ENCODE data around the gene EIPR1. TPM values are rescaled to one million over a fixed set of nuclear protein-coding genes. Genes with fewer than 3 reads are reported as not detected.

The EIPR1 gene
- total RNA-seq, 1 experiment from 2014 or later, result 36.9 TPM

DNA sequence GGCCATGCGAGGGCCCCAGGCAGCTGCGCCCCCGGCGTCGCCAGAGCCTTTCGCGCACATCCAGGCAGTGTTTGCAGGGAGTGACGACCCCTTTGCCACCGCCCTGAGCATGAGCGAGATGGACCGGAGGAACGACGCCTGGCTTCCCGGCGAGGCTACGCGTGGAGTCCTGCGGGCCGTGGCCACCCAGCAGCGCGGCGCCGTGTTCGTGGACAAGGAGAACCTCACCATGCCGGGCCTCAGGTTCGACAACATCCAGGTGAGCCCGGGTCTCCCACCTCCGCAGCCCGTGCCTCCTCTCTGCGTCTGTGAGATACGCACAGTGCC lies 10.8 kb upstream of the EIPR1 start:
- ChIA-PET POLR2A (no interaction called here), CTCF (no interaction called here)
- Mint-ChIP-seq H3K27ac (ENCODE audit: unreplicated experiment) (no peak overlapping the region), H3K27me3 (ENCODE audit: insufficient read depth, unreplicated experiment) (no peaks in the 10 kb centered on the region), H3K4me1 (ENCODE audit: low read depth, unreplicated experiment) (no peaks in the 10 kb centered on the region), H3K9me3 (ENCODE audit: unreplicated experiment) (no peaks in the 10 kb centered on the region), H3K36me3 (ENCODE audit: insufficient read depth, unreplicated experiment) (peaks cover 14% of the 10 kb centered on the region), H3K4me3 (ENCODE audit: unreplicated experiment) (no peak overlapping the region)
- Histone ChIP-seq H3K27me3 (replicated peaks; ENCODE audit: control insufficient read depth, insufficient read depth, low read length) (no peaks in the 10 kb centered on the region), H3K4me3 (ENCODE audit: low read depth, low read length) (no peak overlapping the region), H3K9me3 (no peaks in the 10 kb centered on the region), H3K36me3 (ENCODE audit: control insufficient read depth, insufficient read depth, low read length) (no peaks in the 10 kb centered on the region; the same call in 1 of the 2 replicates), H3K4me1 (no peaks in the 10 kb centered on the region)
- intact Hi-C loops (cut with micrococcal nuclease; ENCODE audit: unreplicated experiment), result no loop called here
- BruUV-seq (replicated peaks), result no TSS peak
- TF ChIP-seq, protein P1, sequence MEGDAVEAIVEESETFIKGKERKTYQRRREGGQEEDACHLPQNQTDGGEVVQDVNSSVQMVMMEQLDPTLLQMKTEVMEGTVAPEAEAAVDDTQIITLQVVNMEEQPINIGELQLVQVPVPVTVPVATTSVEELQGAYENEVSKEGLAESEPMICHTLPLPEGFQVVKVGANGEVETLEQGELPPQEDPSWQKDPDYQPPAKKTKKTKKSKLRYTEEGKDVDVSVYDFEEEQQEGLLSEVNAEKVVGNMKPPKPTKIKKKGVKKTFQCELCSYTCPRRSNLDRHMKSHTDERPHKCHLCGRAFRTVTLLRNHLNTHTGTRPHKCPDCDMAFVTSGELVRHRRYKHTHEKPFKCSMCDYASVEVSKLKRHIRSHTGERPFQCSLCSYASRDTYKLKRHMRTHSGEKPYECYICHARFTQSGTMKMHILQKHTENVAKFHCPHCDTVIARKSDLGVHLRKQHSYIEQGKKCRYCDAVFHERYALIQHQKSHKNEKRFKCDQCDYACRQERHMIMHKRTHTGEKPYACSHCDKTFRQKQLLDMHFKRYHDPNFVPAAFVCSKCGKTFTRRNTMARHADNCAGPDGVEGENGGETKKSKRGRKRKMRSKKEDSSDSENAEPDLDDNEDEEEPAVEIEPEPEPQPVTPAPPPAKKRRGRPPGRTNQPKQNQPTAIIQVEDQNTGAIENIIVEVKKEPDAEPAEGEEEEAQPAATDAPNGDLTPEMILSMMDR (IDR thresholded peaks at IDR 0.05; ENCODE audit: insufficient read depth in 1 of 2, low read depth in 1 of 2, low read length in 1 of 2, severe bottlenecking in 1 of 2, unreplicated experiment in 1 of 2), result no peak
- DNase-seq, result no peak

DNA sequence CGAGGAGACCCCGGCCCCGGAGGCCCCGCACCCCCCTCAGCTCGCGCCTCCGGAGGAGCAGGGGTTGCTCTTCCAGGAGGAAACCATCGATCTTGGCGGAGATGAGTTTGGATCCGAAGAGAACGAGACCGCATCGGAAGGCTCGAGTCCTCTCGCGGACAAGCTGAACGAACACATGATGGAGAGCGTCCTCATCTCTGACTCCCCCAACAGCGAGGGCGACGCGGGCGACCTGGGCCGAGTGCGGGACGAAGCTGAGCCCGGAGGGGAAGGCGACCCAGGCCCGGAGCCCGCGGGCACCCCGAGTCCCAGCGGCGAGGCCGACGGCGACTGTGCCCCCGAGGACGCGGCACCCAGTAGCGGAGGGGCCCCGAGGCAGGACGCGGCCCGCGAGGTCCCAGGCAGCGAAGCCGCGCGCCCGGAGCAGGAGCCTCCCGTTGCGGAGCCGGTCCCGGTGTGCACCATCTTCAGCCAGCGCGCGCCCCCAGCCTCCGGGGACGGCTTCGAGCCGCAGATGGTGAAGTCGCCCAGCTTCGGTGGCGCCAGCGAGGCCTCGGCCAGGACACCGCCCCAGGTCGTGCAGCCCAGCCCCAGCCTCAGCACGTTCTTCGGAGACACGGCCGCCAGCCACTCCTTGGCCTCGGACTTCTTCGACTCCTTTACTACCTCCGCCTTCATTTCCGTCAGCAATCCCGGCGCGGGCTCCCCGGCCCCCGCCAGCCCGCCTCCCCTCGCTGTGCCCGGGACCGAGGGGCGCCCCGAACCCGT lies 10.2 kb upstream of the EIPR1 start:
- H3K4me3 ChIP-seq (ENCODE audit: low read depth, low read length), result no peak overlapping the region
- Mint-ChIP-seq H3K27ac (ENCODE audit: unreplicated experiment) (no peak overlapping the region), H3K4me3 (ENCODE audit: unreplicated experiment) (no peak overlapping the region), H3K4me1 (ENCODE audit: low read depth, unreplicated experiment) (no peaks in the 10 kb centered on the region), H3K27me3 (ENCODE audit: insufficient read depth, unreplicated experiment) (no peaks in the 10 kb centered on the region), H3K9me3 (ENCODE audit: unreplicated experiment) (no peaks in the 10 kb centered on the region), H3K36me3 (ENCODE audit: insufficient read depth, unreplicated experiment) (peaks cover 14% of the 10 kb centered on the region)
- H3K36me3 ChIP-seq (ENCODE audit: control insufficient read depth, insufficient read depth, low read length), result no peaks in the 10 kb centered on the region; the same call in 1 of the 2 replicates
- ChIA-PET POLR2A (no interaction called here), CTCF (no interaction called here)
- no peaks in the 10 kb centered on the region for H3K27me3 ChIP-seq (replicated peaks; ENCODE audit: control insufficient read depth, insufficient read depth, low read length)
- BruUV-seq (replicated peaks), result no TSS peak
- TF ChIP-seq, protein P1 (IDR thresholded peaks at IDR 0.05; ENCODE audit: insufficient read depth in 1 of 2, low read depth in 1 of 2, low read length in 1 of 2, severe bottlenecking in 1 of 2, unreplicated experiment in 1 of 2), result no peak
- no peaks in the 10 kb centered on the region for H3K9me3 ChIP-seq
- H3K4me1 ChIP-seq, result no peaks in the 10 kb centered on the region
- no peak for DNase-seq
- intact Hi-C loops (cut with micrococcal nuclease; ENCODE audit: unreplicated experiment), result no loop called here

DNA sequence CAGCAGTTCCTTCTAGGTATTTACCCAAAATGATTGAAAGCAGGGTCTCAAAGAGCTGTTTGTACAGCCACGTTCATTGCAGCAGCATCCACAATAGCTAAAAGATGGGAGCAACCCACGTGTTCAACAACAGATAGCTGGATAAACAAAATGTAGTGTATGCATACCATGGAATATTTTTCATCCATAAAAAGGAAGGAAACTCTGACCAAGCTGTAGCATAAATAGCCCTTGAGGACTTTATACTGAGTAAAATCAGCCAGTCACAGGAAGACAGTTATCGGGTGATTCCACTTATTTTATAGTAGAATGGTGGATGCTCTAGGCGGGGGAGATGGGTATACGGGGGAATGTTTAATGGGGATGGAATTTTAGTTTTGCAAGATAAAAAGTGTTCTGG lies 9.4 kb upstream of the EIPR1 start:
- ChIA-PET POLR2A (no interaction called here), CTCF (no interaction called here)
- TF ChIP-seq, protein P1 (IDR thresholded peaks at IDR 0.05; ENCODE audit: insufficient read depth in 1 of 2, low read depth in 1 of 2, low read length in 1 of 2, severe bottlenecking in 1 of 2, unreplicated experiment in 1 of 2), result no peak
- BruUV-seq (replicated peaks), result no TSS peak
- Histone ChIP-seq H3K27me3 (replicated peaks; ENCODE audit: control insufficient read depth, insufficient read depth, low read length) (no peaks in the 10 kb centered on the region), H3K9me3 (no peaks in the 10 kb centered on the region), H3K4me3 (ENCODE audit: low read depth, low read length) (no peak overlapping the region), H3K36me3 (ENCODE audit: control insufficient read depth, insufficient read depth, low read length) (no peaks in the 10 kb centered on the region; the same call in 1 of the 2 replicates), H3K4me1 (no peaks in the 10 kb centered on the region)
- H3K27ac Mint-ChIP-seq (ENCODE audit: unreplicated experiment), result no peak overlapping the region
- no peaks in the 10 kb centered on the region for H3K9me3 Mint-ChIP-seq (ENCODE audit: unreplicated experiment)
- no peaks in the 10 kb centered on the region for H3K27me3 Mint-ChIP-seq (ENCODE audit: insufficient read depth, unreplicated experiment)
- peaks cover 14% of the 10 kb centered on the region for H3K36me3 Mint-ChIP-seq (ENCODE audit: insufficient read depth, unreplicated experiment)
- H3K4me1 Mint-ChIP-seq (ENCODE audit: low read depth, unreplicated experiment), result no peaks in the 10 kb centered on the region
- H3K4me3 Mint-ChIP-seq (ENCODE audit: unreplicated experiment), result no peak overlapping the region
- no peak for DNase-seq
- intact Hi-C loops (cut with micrococcal nuclease; ENCODE audit: unreplicated experiment), result no loop called here
